Inferior parietal cortex (tissue), 1 donor: ENCODE results near the gene HDAC9.
A peak's percentile ranks its signal among the peaks of the same experiment; 100 is the strongest.

Experiments used
- DNase-seq: peaks from one replicate; pipeline ENCODE4 v3.0.0-alpha.2; 2016; ENCODE audit errors: extremely low spot score

HDAC9 gene

GRCh38 chr7:18656362-18656761 is 160.8 kb downstream of the HDAC9 start:
- DNase-seq, result no peak

- DNase-seq, result no peak
Observed at GRCh38 chr7:18659746-18660145, 164.2 kb downstream of the HDAC9 start.

GRCh38 chr7:18663321-18663720 is 167.8 kb downstream of the HDAC9 start:
- DNase-seq, result no peak

- DNase-seq, result peak; percentile 84
Observed at GRCh38 chr7:18666107-18666728, 170.7 kb downstream of the HDAC9 start.

- DNase-seq, result no peak
Observed at GRCh38 chr7:18667466-18667865, 171.9 kb downstream of the HDAC9 start.

- DNase-seq, result no peak
Observed at GRCh38 chr7:18671176-18671575, 175.6 kb downstream of the HDAC9 start.

GRCh38 chr7:18675579-18675978 is 180.0 kb downstream of the HDAC9 start:
- no peak for DNase-seq

GRCh38 chr7:18679261-18679660 is 183.7 kb downstream of the HDAC9 start:
- no peak for DNase-seq

- DNase-seq, result no peak
Observed at GRCh38 chr7:18680576-18680975, 185.0 kb downstream of the HDAC9 start.

GRCh38 chr7:18684916-18685315 is 189.4 kb downstream of the HDAC9 start:
- no peak for DNase-seq

GRCh38 chr7:18685971-18686370 is 190.4 kb downstream of the HDAC9 start:
- DNase-seq, result no peak

GRCh38 chr7:18689551-18689950 is 194.0 kb downstream of the HDAC9 start:
- no peak for DNase-seq

- no peak for DNase-seq
Observed at GRCh38 chr7:18693406-18693805, 197.9 kb downstream of the HDAC9 start.

- DNase-seq, result no peak
Observed at GRCh38 chr7:18693816-18694215, 198.3 kb downstream of the HDAC9 start.

GRCh38 chr7:18694484-18694883 is 198.9 kb downstream of the HDAC9 start:
- DNase-seq, result no peak

GRCh38 chr7:18694911-18695310 is 199.4 kb downstream of the HDAC9 start:
- DNase-seq, result no peak

- no peak for DNase-seq
Observed at GRCh38 chr7:18698258-18698734, 202.7 kb downstream of the HDAC9 start.

- DNase-seq, result no peak
Observed at GRCh38 chr7:18700147-18700546, 204.6 kb downstream of the HDAC9 start.

GRCh38 chr7:18702071-18702829 is 206.7 kb downstream of the HDAC9 start:
- no peak for DNase-seq

- no peak for DNase-seq
Observed at GRCh38 chr7:18703685-18704084, 208.1 kb downstream of the HDAC9 start.

GRCh38 chr7:18706670-18707069 is 211.1 kb downstream of the HDAC9 start:
- DNase-seq, result no peak

- no peak for DNase-seq
Observed at GRCh38 chr7:18708204-18708603, 212.7 kb downstream of the HDAC9 start.

- peak; percentile 40 for DNase-seq
Observed at GRCh38 chr7:18715988-18716387, 220.4 kb downstream of the HDAC9 start.
